Measurements from ENCODE around the gene NELFB. TPM values are rescaled to one million over a fixed set of nuclear protein-coding genes. Genes with fewer than 3 reads are reported as not detected.

NELFB gene
- total RNA-seq, 1 donor from 2014 or later = 63.0 TPM

Other genes with a start within 250 kb of the NELFB start
- gene ABCA2, start 227.1 kb upstream of the NELFB start, total RNA-seq = 27.2 and 28.4 TPM in 2 replicates
- not detected in 2 replicates for gene FUT7, start 223.2 kb upstream of the NELFB start, total RNA-seq
- 195 and 250 TPM in 2 replicates for gene NPDC1, start 209.2 kb upstream of the NELFB start, total RNA-seq
- not detected in 2 replicates for gene ENTPD2, start 201.3 kb upstream of the NELFB start, total RNA-seq
- gene SAPCD2, start 184.8 kb upstream of the NELFB start, total RNA-seq = 6.1 and 6.7 TPM in 2 replicates
- gene UAP1L1, start 177.8 kb upstream of the NELFB start, total RNA-seq = 17.2 and 30.3 TPM in 2 replicates
- 109 and 118 TPM in 2 replicates for gene MAN1B1, start 168.3 kb upstream of the NELFB start, total RNA-seq
- 154 and 167 TPM in 2 replicates for gene DPP7, start 140.6 kb upstream of the NELFB start, total RNA-seq
- not detected in 2 replicates for gene GRIN1, start 116.2 kb upstream of the NELFB start, total RNA-seq
- gene LRRC26, start 85.3 kb upstream of the NELFB start, total RNA-seq = not detected in 2 replicates
- gene TMEM210, start 83.3 kb upstream of the NELFB start, total RNA-seq = not detected in 2 replicates
- 22.9 and 34.2 TPM in 2 replicates for gene ANAPC2, start 66.8 kb upstream of the NELFB start, total RNA-seq
- gene SSNA1, start 66.7 kb upstream of the NELFB start, total RNA-seq = 91.8 and 109 TPM in 2 replicates
- gene TPRN, start 54.6 kb upstream of the NELFB start, total RNA-seq = 10.0 and 10.8 TPM in 2 replicates
- gene TMEM203, start 49.7 kb upstream of the NELFB start, total RNA-seq = 24.3 and 32.1 TPM in 2 replicates
- 10.3 and 12.8 TPM in 2 replicates for gene NDOR1, start 49.6 kb upstream of the NELFB start, total RNA-seq
- gene RNF208, start 33.1 kb upstream of the NELFB start, total RNA-seq = 0.76 and 2.9 TPM in 2 replicates
- 0.41 and 0.78 TPM in 2 replicates for gene CYSRT1, start 30.2 kb upstream of the NELFB start, total RNA-seq
- not detected in 2 replicates for gene RNF224, start 27.8 kb upstream of the NELFB start, total RNA-seq
- not detected in 2 replicates for gene SLC34A3, start 24.4 kb upstream of the NELFB start, total RNA-seq
- gene TUBB4B, start 14.0 kb upstream of the NELFB start, total RNA-seq = 400 and 427 TPM in 2 replicates
- not detected in 2 replicates for gene STPG3, start 4.0 kb upstream of the NELFB start, total RNA-seq
- gene TOR4A, start 22.4 kb downstream of the NELFB start, total RNA-seq = 59.7 and 81.4 TPM in 2 replicates
- 62.5 and 188 TPM in 2 replicates for gene NRARP, start 46.9 kb downstream of the NELFB start, total RNA-seq
- gene EXD3, start 167.8 kb downstream of the NELFB start, total RNA-seq = 20.9 and 32.6 TPM in 2 replicates
- 1.2 and 1.7 TPM in 2 replicates for gene NOXA1, start 168.1 kb downstream of the NELFB start, total RNA-seq
- 0.10 and 0.18 TPM in 2 replicates for gene ENTPD8, start 186.0 kb downstream of the NELFB start, total RNA-seq
- 53.7 and 74.7 TPM in 2 replicates for gene NSMF, start 204.0 kb downstream of the NELFB start, total RNA-seq

Data from glomerular endothelial cell (primary cell).